Liver (tissue), 9 donors: ENCODE data around the gene HAO2. TPM values are rescaled to one million over a fixed set of nuclear protein-coding genes. Genes with fewer than 3 reads are reported as not detected.

ENCODE experiments used
- DNase-seq: peaks from one replicate; pipeline ENCODE4 v3.0.0-alpha.2; 2017; ENCODE audit warnings: low spot score
- H3K27ac ChIP-seq, 2 donors: one replicate each; pipeline ENCODE4 v1.7.0; 2013; ENCODE audit warnings: inconsistent platforms in 2 of 2, low read length in 2 of 2, control low read depth in 1 of 2, low read depth in 1 of 2, mild to moderate bottlenecking in 1 of 2
- H3K27me3 ChIP-seq, 4 donors: one replicate each; pipeline versions ENCODE4 v1.6.1 to v1.7.0; 2013; ENCODE audit warnings: low read length in 3 of 4, inconsistent platforms in 1 of 4, mild to moderate bottlenecking in 1 of 4, moderate library complexity in 1 of 4; ENCODE audit not compliant: control insufficient read depth in 4 of 4, insufficient read depth in 4 of 4
- H3K36me3 ChIP-seq, 4 donors: one replicate each; pipeline versions ENCODE4 v1.6.1 to v1.7.0; 2013; ENCODE audit warnings: low read length in 3 of 4, mild to moderate bottlenecking in 3 of 4, low read depth in 1 of 4, moderate library complexity in 1 of 4; ENCODE audit not compliant: control insufficient read depth in 4 of 4, insufficient read depth in 3 of 4
- H3K4me1 ChIP-seq, 4 donors: one replicate each; pipeline versions ENCODE4 v1.6.1 to v1.7.0; 2013; ENCODE audit warnings: low read length in 3 of 4, mild to moderate bottlenecking in 3 of 4, moderate library complexity in 1 of 4; ENCODE audit not compliant: control insufficient read depth in 4 of 4, insufficient read depth in 4 of 4
- H3K4me3 ChIP-seq, 3 donors: one replicate each; pipeline versions ENCODE4 v1.6.1 to v1.7.0; 2013; ENCODE audit warnings: low read length in 3 of 3, control low read depth in 1 of 3, low read depth in 1 of 3, mild to moderate bottlenecking in 1 of 3
- H3K9ac ChIP-seq, 2 donors: one replicate each; pipeline ENCODE4 v1.7.0; 2013; ENCODE audit warnings: low read length in 2 of 2, mild to moderate bottlenecking in 2 of 2, moderate library complexity in 2 of 2, control low read depth in 1 of 2, low read depth in 1 of 2
- H3K9me3 ChIP-seq, 4 donors: one replicate each; pipeline versions ENCODE4 v1.6.1 to v1.7.0; 2013; ENCODE audit warnings: low read length in 3 of 4; ENCODE audit not compliant: control insufficient read depth in 4 of 4
- EGR1 ChIP-seq, 2 donors: IDR thresholded peaks; 2 replicates each; pipeline ENCODE4 v1.6.1; 2016 to 2018; ENCODE audit warnings: antibody characterized with exemption in 2 of 2, low read depth in 2 of 2
- FOXA1 ChIP-seq: IDR thresholded peaks from 2 replicates; pipeline ENCODE4 v1.6.1; 2016; ENCODE audit warnings: antibody characterized with exemption
- HNF4A ChIP-seq, 2 donors: conservative IDR thresholded peaks; 2 replicates each; pipeline ENCODE4 v1.6.1; 2016; ENCODE audit warnings: antibody characterized with exemption in 2 of 2, mild to moderate bottlenecking in 2 of 2
- NR2F2 ChIP-seq: IDR thresholded peaks from 2 replicates; pipeline ENCODE4 v1.6.1; 2016; ENCODE audit warnings: antibody characterized with exemption
- RAD21 ChIP-seq, 2 donors: IDR thresholded peaks; 2 replicates each; pipeline ENCODE4 v1.6.1; 2016; ENCODE audit warnings: antibody characterized with exemption in 2 of 2, mild to moderate bottlenecking in 2 of 2
- RXRA ChIP-seq, 2 donors: IDR thresholded peaks; 2 replicates each; pipeline ENCODE4 v1.6.1; 2017 to 2018; ENCODE audit warnings: antibody characterized with exemption in 2 of 2, mild to moderate bottlenecking in 1 of 2
- SP1 ChIP-seq: IDR thresholded peaks from 2 replicates; pipeline ENCODE4 v1.6.1; 2018; ENCODE audit warnings: antibody characterized with exemption, mild to moderate bottlenecking
- TAF1 ChIP-seq: conservative IDR thresholded peaks from 2 replicates; pipeline ENCODE4 v1.6.1; 2016; ENCODE audit warnings: antibody characterized with exemption, mild to moderate bottlenecking
- YY1 ChIP-seq: IDR thresholded peaks from 2 replicates; pipeline ENCODE4 v1.6.1; 2016; ENCODE audit warnings: antibody characterized with exemption, mild to moderate bottlenecking
- WGBS: extraction: QIAGEN DNeasy Blood & Tissue Kit; methylation state at CpG from one replicate; pipeline ENCODE4 v1.1.7; 2013; 5-methylcytosine and 5-hydroxymethylcytosine counted together
- polyA plus RNA-seq, 2 donors: library from polyadenylated mRNA; stranded (reverse) in 1 of 2; unstranded in 1 of 2; fragments of 200-250 nt in 1 of 2; fragments of >200 nt in 1 of 2; fragmentation: Nextera tagmentation in 1 of 2; extraction: Ambion mirVana in 1 of 2; gene quantifications; one replicate each; pipeline versions ENCODE4 v1.2.1 to v1.2.3, GENCODE V29; 2013 to 2015
- total RNA-seq, 2 donors: library from RNA; depleted of rRNA; stranded (reverse); fragments of >200 nt; gene quantifications; one replicate each; pipeline ENCODE4 v1.2.3, GENCODE V29; 2014
- TF ChIP-seq, protein P1 (sequence below): fragments of 150-350 bp; IDR thresholded peaks from 2 replicates; pipeline ENCODE4 v1.5.1; 2017; ENCODE audit warnings: improper control_type of control experiment, low read depth, low read length; ENCODE audit not compliant: missing input control
- TF ChIP-seq, protein P2 (sequence below): IDR thresholded peaks from 2 replicates; pipeline ENCODE4 v1.6.1; 2016; ENCODE audit warnings: antibody characterized with exemption
- TF ChIP-seq, protein P3 (sequence below): IDR thresholded peaks from 2 replicates; pipeline ENCODE4 v1.6.1; 2016; ENCODE audit warnings: antibody characterized with exemption
- TF ChIP-seq, protein P4 (sequence below): IDR thresholded peaks from 2 replicates; pipeline ENCODE4 v1.6.1; 2016; ENCODE audit warnings: antibody characterized with exemption, mild to moderate bottlenecking
- donor health status: healthy.
- donor health status: healthy.
- donor health status: healthy.
- donor health status: healthy.
- donor health status: healthy.

HAO2 gene
- total and polyA plus RNA-seq, 4 donors, result 8.2 to 377 (median 150) TPM

DNA sequence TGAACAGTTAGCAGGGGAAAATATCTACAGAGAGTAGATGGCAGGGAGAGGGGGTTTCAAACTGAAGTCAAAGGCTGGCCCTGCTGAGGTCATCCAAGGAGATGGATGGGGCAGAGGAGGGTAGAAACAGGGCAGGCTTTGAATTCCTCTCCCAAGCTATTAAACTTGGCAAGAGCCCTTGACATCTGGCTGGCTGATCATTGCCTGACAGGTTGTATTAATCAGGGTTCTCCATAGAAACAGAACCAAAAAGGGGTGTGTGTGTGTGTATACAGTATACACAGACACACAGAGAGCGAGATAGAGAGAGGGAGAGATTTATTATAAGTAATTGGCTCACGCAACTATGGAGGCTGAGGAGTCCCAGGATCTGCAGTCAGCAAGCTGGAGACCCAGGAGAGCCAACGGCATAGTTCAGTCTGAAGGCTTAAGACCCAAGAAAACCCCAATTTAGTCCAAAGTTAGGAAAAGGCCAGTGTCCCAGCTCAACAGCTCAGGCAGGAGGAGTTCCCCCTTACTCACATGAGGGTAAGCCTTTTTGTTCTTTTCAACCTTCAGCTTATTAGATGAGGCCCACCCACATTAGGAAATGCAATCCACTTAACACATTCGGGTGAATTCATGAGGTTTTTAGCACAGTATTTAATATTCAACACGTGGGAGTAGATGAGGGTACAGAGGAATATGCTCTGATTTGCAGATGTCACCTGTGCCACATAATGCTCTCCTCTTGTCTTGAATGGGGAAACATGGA is 46.7 kb upstream of the HAO2 start (continued):
- TF ChIP-seq YY1 (no peak), RXRA (IDR thresholded peaks at IDR 0.05) (no peak)

DNA sequence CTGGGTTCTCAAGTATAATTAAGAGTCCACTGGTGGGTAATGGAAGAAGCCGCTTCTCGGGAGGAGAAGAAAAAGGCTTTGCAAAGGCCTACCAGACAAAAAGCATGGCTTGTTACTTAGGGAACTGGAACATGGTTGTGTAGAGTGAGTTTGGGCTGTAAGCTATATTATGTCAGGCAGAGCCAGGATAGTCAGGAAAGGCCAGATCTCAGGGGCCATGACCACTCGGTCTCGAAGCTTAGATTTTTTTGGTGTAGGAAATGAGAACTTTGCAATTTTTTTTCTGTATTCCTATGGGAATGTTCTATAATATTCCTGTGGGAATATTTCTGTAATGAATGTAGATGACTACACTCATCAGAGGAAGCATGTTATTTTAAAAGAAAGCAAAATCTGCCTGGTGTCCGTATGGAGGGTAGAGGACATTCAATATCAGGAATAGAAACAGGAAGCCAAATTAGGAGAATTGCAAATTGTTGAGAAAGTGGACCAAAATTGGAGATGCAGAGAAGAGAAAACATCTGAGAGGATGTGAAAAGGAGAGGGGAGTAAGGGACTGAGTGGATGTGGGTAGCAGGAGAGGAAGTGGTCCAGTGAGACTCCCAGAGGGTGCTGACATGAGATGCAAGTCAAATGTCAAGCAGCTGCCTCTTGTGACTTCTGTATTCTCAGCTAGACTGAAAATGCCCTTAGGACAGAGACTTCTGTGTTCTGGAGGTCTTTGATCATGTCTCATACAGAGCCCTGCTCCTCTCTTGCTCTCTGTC is 45.2 kb upstream of the HAO2 start:
- 88% methylated on average over 5 of the region's 5 CpGs for WGBS
- Histone ChIP-seq H3K4me3 (no peak overlapping the region), H3K27ac (no peak overlapping the region), H3K27me3 (no peaks in the 10 kb centered on the region), H3K9ac (no peak overlapping the region), H3K36me3 (no peaks in the 10 kb centered on the region), H3K4me1 (peaks cover 3 to 63% (median 35%) of the 10 kb centered on the region in 4 donors), H3K9me3 (no peaks in the 10 kb centered on the region)
- DNase-seq, result no peak
- TF ChIP-seq NR2F2, result no peak
- TF ChIP-seq SP1, result no peak
- TF ChIP-seq FOXA1, result no peak
- no peak for TF ChIP-seq TAF1
- TF ChIP-seq RAD21 (IDR thresholded peaks at IDR 0.05), result no peak
- TF ChIP-seq, protein P1, sequence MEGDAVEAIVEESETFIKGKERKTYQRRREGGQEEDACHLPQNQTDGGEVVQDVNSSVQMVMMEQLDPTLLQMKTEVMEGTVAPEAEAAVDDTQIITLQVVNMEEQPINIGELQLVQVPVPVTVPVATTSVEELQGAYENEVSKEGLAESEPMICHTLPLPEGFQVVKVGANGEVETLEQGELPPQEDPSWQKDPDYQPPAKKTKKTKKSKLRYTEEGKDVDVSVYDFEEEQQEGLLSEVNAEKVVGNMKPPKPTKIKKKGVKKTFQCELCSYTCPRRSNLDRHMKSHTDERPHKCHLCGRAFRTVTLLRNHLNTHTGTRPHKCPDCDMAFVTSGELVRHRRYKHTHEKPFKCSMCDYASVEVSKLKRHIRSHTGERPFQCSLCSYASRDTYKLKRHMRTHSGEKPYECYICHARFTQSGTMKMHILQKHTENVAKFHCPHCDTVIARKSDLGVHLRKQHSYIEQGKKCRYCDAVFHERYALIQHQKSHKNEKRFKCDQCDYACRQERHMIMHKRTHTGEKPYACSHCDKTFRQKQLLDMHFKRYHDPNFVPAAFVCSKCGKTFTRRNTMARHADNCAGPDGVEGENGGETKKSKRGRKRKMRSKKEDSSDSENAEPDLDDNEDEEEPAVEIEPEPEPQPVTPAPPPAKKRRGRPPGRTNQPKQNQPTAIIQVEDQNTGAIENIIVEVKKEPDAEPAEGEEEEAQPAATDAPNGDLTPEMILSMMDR, result no peak
- TF ChIP-seq, protein P2, sequence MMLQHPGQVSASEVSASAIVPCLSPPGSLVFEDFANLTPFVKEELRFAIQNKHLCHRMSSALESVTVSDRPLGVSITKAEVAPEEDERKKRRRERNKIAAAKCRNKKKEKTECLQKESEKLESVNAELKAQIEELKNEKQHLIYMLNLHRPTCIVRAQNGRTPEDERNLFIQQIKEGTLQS, result no peak
- TF ChIP-seq EGR1 (IDR thresholded peaks at IDR 0.05; ENCODE audit: low read depth in 2 of 2), result no peak
- TF ChIP-seq, protein P3, sequence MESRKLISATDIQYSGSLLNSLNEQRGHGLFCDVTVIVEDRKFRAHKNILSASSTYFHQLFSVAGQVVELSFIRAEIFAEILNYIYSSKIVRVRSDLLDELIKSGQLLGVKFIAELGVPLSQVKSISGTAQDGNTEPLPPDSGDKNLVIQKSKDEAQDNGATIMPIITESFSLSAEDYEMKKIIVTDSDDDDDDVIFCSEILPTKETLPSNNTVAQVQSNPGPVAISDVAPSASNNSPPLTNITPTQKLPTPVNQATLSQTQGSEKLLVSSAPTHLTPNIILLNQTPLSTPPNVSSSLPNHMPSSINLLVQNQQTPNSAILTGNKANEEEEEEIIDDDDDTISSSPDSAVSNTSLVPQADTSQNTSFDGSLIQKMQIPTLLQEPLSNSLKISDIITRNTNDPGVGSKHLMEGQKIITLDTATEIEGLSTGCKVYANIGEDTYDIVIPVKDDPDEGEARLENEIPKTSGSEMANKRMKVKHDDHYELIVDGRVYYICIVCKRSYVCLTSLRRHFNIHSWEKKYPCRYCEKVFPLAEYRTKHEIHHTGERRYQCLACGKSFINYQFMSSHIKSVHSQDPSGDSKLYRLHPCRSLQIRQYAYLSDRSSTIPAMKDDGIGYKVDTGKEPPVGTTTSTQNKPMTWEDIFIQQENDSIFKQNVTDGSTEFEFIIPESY, result no peak
- TF ChIP-seq RXRA (IDR thresholded peaks at IDR 0.05), result no peak
- TF ChIP-seq, protein P4, sequence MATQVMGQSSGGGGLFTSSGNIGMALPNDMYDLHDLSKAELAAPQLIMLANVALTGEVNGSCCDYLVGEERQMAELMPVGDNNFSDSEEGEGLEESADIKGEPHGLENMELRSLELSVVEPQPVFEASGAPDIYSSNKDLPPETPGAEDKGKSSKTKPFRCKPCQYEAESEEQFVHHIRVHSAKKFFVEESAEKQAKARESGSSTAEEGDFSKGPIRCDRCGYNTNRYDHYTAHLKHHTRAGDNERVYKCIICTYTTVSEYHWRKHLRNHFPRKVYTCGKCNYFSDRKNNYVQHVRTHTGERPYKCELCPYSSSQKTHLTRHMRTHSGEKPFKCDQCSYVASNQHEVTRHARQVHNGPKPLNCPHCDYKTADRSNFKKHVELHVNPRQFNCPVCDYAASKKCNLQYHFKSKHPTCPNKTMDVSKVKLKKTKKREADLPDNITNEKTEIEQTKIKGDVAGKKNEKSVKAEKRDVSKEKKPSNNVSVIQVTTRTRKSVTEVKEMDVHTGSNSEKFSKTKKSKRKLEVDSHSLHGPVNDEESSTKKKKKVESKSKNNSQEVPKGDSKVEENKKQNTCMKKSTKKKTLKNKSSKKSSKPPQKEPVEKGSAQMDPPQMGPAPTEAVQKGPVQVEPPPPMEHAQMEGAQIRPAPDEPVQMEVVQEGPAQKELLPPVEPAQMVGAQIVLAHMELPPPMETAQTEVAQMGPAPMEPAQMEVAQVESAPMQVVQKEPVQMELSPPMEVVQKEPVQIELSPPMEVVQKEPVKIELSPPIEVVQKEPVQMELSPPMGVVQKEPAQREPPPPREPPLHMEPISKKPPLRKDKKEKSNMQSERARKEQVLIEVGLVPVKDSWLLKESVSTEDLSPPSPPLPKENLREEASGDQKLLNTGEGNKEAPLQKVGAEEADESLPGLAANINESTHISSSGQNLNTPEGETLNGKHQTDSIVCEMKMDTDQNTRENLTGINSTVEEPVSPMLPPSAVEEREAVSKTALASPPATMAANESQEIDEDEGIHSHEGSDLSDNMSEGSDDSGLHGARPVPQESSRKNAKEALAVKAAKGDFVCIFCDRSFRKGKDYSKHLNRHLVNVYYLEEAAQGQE, result no peak
- TF ChIP-seq HNF4A (conservative IDR thresholded peaks at IDR 0.05), result no peak
